IMR-90 (cell line): ENCODE measurements around the gene CELF5.

Experiments
- BHLHE40 ChIP-seq: fragments of 150-350 bp; IDR thresholded peaks from 2 replicates; pipeline ENCODE4 v1.6.1; 2016; ENCODE audit warnings: mild to moderate bottlenecking, low read depth, low read length
- CTCF ChIP-seq: conservative IDR thresholded peaks from 2 replicates; pipeline ENCODE4 v1.5.1; 2012; ENCODE audit warnings: mild to moderate bottlenecking, low read depth, low read length, improper control_type of control experiment
- MXI1 ChIP-seq: IDR thresholded peaks from 2 replicates; pipeline ENCODE4 v1.6.1; 2012; ENCODE audit warnings: low read depth, mild to moderate bottlenecking, low read length, moderate library complexity, borderline replicate concordance
- POLR2A ChIP-seq: IDR thresholded peaks from 2 replicates; pipeline ENCODE4 v1.6.1; 2012; ENCODE audit warnings: mild to moderate bottlenecking, low read depth, low read length
- RAD21 ChIP-seq: IDR thresholded peaks from 2 replicates; pipeline ENCODE4 v1.6.1; 2012; ENCODE audit warnings: low read length, improper control_type of control experiment
- RFX5 ChIP-seq: IDR thresholded peaks from 2 replicates; pipeline ENCODE4 v1.8.0; 2012; ENCODE audit warnings: low read depth, mild to moderate bottlenecking, low read length, moderate library complexity

DNA sequence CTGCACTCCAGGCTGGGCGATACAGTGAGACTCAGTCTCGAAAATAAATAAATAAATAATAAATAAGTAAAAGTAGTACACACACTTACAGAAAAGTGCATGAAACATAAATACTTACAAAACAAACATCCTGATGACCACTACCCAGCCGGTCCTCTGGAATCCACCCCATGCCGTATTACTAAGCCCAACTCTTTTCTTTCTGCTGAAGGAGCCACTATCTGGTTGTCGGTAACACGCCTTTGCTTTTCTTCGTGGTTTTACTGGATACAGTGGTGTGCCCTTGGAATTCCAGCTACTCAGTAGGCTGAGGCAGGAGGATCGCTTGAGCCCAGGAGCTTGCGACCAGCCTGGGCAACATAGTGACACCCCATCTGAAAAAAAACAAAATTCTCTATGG, 39.4 kb downstream of the CELF5 start:
- TF ChIP-seq CTCF: no peak
- TF ChIP-seq POLR2A: no peak
- TF ChIP-seq BHLHE40: no peak
- no peak for TF ChIP-seq RFX5
- no peak for TF ChIP-seq MXI1
- no peak for TF ChIP-seq RAD21
